PC-3 (cell line): Measurements from ENCODE around the gene ATP5F1E. TPM values are rescaled to one million over a fixed set of nuclear protein-coding genes. Genes with fewer than 3 reads are reported as not detected.

Experiments
- ATAC-seq: fragments of 200-7000 bp; cut with Tn5 transposase; 2 replicates; pipeline ENCODE4 v1.9.1; 2020; ENCODE audit warnings: mild to moderate bottlenecking, moderate library complexity
- BruUV-seq: library from RNA; stranded (reverse); fragments of 400-500 nt; replicated peaks from 2 replicates; lab custom pipeline; 2021; lab: Mats Ljungman, UMichigan
- CTCF ChIA-PET: fragments of 300-600 bp; sonication (Branson Sonifier 250); formaldehyde crosslinking; loops from one replicate; lab custom pipeline; 2022; ENCODE audit warnings: antibody characterized with exemption; lab: Charles Lee
- POLR2A ChIA-PET: fragments of 300-600 bp; sonication (Branson Sonifier 250); formaldehyde crosslinking; loops from one replicate; lab custom pipeline; 2022; ENCODE audit warnings: antibody characterized with exemption; ENCODE audit not compliant: unreplicated experiment; lab: Charles Lee
- DNase-seq: peaks from one replicate; pipeline ENCODE4 v3.0.0-alpha.2; 2015
- H2AFZ ChIP-seq: fragments of 300-600 bp; sonication (generic); 2 replicates; pipeline ENCODE4 v1.6.0; 2016; ENCODE audit warnings: antibody characterized with exemption, low read length
- H3F3A ChIP-seq: fragments of 300-600 bp; sonication (generic); one replicate; pipeline ENCODE4 v1.6.0; 2017; ENCODE audit warnings: antibody characterized with exemption, low read length, control low read depth, mild to moderate bottlenecking; ENCODE audit not compliant: unreplicated experiment
- H3K27ac ChIP-seq: fragments of 300-600 bp; sonication (generic); 2 replicates; pipeline ENCODE4 v1.5.1; 2016; ENCODE audit warnings: mild to moderate bottlenecking, low read length
- H3K27me3 ChIP-seq: fragments of 300-600 bp; sonication (generic); 2 replicates; pipeline ENCODE4 v1.6.1; 2016; ENCODE audit warnings: low read length, mixed read lengths
- H3K36me3 ChIP-seq: fragments of 300-600 bp; sonication (generic); 2 replicates; pipeline ENCODE4 v1.6.1; 2016; ENCODE audit warnings: low read depth, mixed run types, low read length, mixed read lengths
- H3K4me1 ChIP-seq: fragments of 300-600 bp; sonication (generic); 2 replicates; pipeline ENCODE4 v1.5.1; 2016; ENCODE audit warnings: low read length; ENCODE audit not compliant: insufficient read depth
- H3K4me2 ChIP-seq: fragments of 300-600 bp; sonication (generic); 2 replicates; pipeline ENCODE4 v1.6.0; 2016; ENCODE audit warnings: low read length
- H3K4me3 ChIP-seq: fragments of 300-600 bp; sonication (generic); 2 replicates; pipeline ENCODE4 v1.5.1; 2016; ENCODE audit warnings: mild to moderate bottlenecking, low read length, mixed read lengths
- H3K79me2 ChIP-seq: fragments of 300-600 bp; sonication (generic); 2 replicates; pipeline ENCODE4 v1.6.1; 2017; ENCODE audit warnings: low read length, mixed read lengths
- H3K9ac ChIP-seq: fragments of 300-600 bp; sonication (generic); 2 replicates; pipeline ENCODE4 v1.6.0; 2016; ENCODE audit warnings: mild to moderate bottlenecking, low read length
- H3K9me2 ChIP-seq: fragments of 300-600 bp; sonication (generic); replicated peaks from 2 replicates; pipeline ENCODE4 v1.6.1; 2016; ENCODE audit warnings: mixed run types, low read length, mixed read lengths
- H3K9me3 ChIP-seq: fragments of 300-600 bp; sonication (generic); 2 replicates; pipeline ENCODE4 v1.6.1; 2016; ENCODE audit warnings: low read length, mixed read lengths
- H4K20me1 ChIP-seq: fragments of 300-600 bp; sonication (generic); 2 replicates; pipeline ENCODE4 v1.6.1; 2016; ENCODE audit warnings: low read length, mixed read lengths
- EZH2 ChIP-seq: fragments of 300-600 bp; sonication (generic); IDR thresholded peaks from one replicate; pipeline ENCODE4 v1.6.1; 2017; ENCODE audit warnings: antibody characterized with exemption, mild to moderate bottlenecking, low read length; ENCODE audit not compliant: unreplicated experiment
- EZH2phosphoT487 ChIP-seq: fragments of 300-600 bp; sonication (generic); IDR thresholded peaks from 2 replicates; pipeline ENCODE4 v1.6.1; 2018; ENCODE audit warnings: mild to moderate bottlenecking, antibody characterized with exemption, low read length, borderline replicate concordance
- intact Hi-C: fragments of 100-400 bp; cut with micrococcal nuclease; formaldehyde crosslinking; loops from 2 replicates; pipeline ENCODE4 v1.9.0; 2023
- total RNA-seq: library from RNA; depleted of rRNA; stranded (reverse); fragments of >200 nt; gene quantifications from 2 replicates; pipeline ENCODE4 v1.2.3, GENCODE V29; 2014
- TF ChIP-seq, protein P1 (sequence below): fragments of 300-600 bp; sonication (generic); conservative IDR thresholded peaks from 2 replicates; pipeline ENCODE4 v1.5.1; 2017; ENCODE audit warnings: antibody characterized with exemption, low read depth, mild to moderate bottlenecking, low read length

ATP5F1E gene
- total RNA-seq, 1 experiment from 2014 or later = 58.5 TPM

DNA sequence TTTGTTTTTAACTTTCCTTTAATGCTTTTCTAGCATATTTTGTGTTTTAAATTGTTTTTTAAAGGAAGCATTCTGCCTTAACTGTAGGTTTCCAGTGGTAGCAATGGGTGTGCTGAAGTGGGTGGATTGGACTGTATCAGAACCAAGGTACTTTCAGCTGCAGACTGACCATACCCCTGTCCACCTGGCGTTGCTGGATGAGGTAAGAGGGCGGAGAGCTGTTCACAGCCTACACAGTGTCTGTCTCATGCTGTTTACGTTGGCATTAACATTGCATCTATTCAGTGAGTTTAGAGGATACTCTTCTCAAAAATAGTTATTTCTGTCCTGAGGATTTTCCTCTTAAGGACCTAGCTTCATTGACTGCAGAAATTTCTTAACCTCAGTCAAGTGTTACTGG, 39.2 kb downstream of the ATP5F1E start:
- H3K4me3 ChIP-seq = no peak overlapping the region
- H3K9me3 ChIP-seq = no peaks in the 10 kb centered on the region
- H2AFZ ChIP-seq = no peak overlapping the region
- no peaks in the 10 kb centered on the region for H3F3A ChIP-seq
- ChIA-PET CTCF (no interaction called here), POLR2A (no interaction called here)
- peaks cover 90% of the 10 kb centered on the region for H3K36me3 ChIP-seq
- DNase-seq (no peak), ATAC-seq (peak; percentile 27)
- H4K20me1 ChIP-seq = no peaks in the 10 kb centered on the region
- H3K27me3 ChIP-seq = no peaks in the 10 kb centered on the region
- no peaks in the 10 kb centered on the region for H3K9me2 ChIP-seq
- H3K4me2 ChIP-seq = no peak overlapping the region
- H3K9ac ChIP-seq = no peak overlapping the region
- H3K79me2 ChIP-seq = no peaks in the 10 kb centered on the region
- no peak overlapping the region for H3K27ac ChIP-seq
- intact Hi-C loops = loop anchor here (5.0 kb wide), 1 partner anchor 39 kb away; the partner anchor contains the start of gene ATP5F1E
- peaks cover 19% of the 10 kb centered on the region for H3K4me1 ChIP-seq
- no peak for TF ChIP-seq EZH2phosphoT487
- no peak for TF ChIP-seq EZH2
- TF ChIP-seq, protein P1, sequence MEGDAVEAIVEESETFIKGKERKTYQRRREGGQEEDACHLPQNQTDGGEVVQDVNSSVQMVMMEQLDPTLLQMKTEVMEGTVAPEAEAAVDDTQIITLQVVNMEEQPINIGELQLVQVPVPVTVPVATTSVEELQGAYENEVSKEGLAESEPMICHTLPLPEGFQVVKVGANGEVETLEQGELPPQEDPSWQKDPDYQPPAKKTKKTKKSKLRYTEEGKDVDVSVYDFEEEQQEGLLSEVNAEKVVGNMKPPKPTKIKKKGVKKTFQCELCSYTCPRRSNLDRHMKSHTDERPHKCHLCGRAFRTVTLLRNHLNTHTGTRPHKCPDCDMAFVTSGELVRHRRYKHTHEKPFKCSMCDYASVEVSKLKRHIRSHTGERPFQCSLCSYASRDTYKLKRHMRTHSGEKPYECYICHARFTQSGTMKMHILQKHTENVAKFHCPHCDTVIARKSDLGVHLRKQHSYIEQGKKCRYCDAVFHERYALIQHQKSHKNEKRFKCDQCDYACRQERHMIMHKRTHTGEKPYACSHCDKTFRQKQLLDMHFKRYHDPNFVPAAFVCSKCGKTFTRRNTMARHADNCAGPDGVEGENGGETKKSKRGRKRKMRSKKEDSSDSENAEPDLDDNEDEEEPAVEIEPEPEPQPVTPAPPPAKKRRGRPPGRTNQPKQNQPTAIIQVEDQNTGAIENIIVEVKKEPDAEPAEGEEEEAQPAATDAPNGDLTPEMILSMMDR = no peak
- no TSS peak for BruUV-seq

DNA sequence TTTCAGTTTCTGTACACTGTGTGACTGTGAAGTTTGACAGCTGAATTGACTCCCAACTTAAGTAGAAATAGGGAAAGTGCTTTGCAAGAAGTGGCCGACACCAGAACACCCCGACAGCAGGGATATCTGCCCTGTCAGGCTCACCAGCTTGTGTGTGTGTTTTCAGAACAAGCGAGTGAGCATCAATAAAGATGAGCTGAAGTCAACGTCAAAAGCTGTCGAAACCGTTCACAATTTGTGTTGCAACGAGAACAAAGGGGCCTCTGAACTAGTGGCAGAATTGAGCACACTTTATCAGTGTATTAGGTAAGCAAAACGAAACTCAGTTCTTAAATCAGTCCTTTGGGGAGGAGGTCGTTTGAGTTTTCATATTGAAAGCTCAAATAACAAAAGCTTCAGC, 40.4 kb downstream of the ATP5F1E start:
- CTCF ChIA-PET = no interaction called here
- Histone ChIP-seq H3K4me1 (peaks cover 19% of the 10 kb centered on the region), H3K36me3 (peaks cover 93% of the 10 kb centered on the region), H4K20me1 (peaks cover 3% of the 10 kb centered on the region), H3K4me2 (no peak overlapping the region), H3K27me3 (no peaks in the 10 kb centered on the region), H2AFZ (no peak overlapping the region), H3K4me3 (no peak overlapping the region), H3F3A (no peaks in the 10 kb centered on the region), H3K9me3 (no peaks in the 10 kb centered on the region), H3K79me2 (peaks cover 9% of the 10 kb centered on the region), H3K27ac (no peak overlapping the region), H3K9me2 (no peaks in the 10 kb centered on the region), H3K9ac (no peak overlapping the region)
- intact Hi-C loops = loop anchor here (5.0 kb wide), 1 partner anchor 41 kb away; the partner anchor contains the start of gene ATP5F1E
- TF ChIP-seq, protein P1 = no peak
- TF ChIP-seq EZH2 = no peak
- TF ChIP-seq EZH2phosphoT487 = no peak
- DNase-seq = no peak
- no peak for ATAC-seq
- POLR2A ChIA-PET = interaction anchor here (0.7 kb wide), 1 partner anchor 20 kb away, joined by 3 read pairs; no protein-coding TSS in a partner anchor
- BruUV-seq = no TSS peak

DNA sequence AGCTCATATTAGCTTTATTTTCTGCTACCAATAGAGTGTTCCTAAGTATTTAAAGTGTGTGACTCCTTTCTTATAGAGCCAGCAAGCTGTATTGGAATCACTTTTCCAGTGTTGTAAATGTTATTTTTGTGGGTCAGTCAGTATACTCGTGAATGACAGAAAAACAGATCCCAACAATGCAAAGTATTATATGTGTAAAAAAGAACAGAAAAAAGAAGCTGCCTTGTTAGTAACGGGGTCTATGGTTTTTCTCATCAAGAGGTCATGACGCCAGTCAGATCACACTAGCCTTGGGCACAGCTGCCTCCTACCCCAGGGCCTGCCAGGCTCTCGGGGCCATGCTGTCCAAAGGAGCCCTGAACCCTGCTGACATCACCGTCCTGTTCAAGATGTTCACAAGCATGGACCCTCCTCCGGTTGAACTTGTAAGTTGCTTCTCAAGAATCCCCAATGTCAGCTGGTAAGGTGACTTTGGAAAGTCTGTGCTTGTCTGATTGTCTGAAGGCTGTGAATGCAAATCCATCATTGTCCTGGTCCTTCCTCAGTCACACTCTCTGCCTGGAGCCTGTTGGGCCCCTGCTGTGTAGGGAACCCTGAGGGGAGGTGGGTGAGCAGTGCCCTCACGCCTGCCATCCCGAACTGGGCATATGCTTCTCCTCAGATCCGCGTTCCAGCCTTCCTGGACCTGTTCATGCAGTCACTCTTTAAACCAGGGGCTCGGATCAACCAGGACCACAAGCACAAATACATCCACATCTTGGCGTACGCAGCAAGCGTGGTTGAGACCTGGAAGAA, 41.3 kb downstream of the ATP5F1E start:
- DNase-seq = no peak
- no TSS peak for BruUV-seq
- POLR2A ChIA-PET = interaction anchor here (0.6 kb wide), 1 partner anchor 9 kb away, joined by 3 read pairs; no protein-coding TSS in a partner anchor
- Histone ChIP-seq H3K27ac (no peak overlapping the region), H3K4me3 (no peak overlapping the region), H3K9ac (no peak overlapping the region), H3K27me3 (no peaks in the 10 kb centered on the region), H3K9me3 (no peaks in the 10 kb centered on the region), H2AFZ (no peak overlapping the region), H3K4me2 (no peak overlapping the region), H4K20me1 (peaks cover 7% of the 10 kb centered on the region), H3K36me3 (peaks cover 94% of the 10 kb centered on the region), H3K4me1 (peaks cover 15% of the 10 kb centered on the region), H3K9me2 (no peaks in the 10 kb centered on the region), H3K79me2 (peaks cover 18% of the 10 kb centered on the region), H3F3A (no peaks in the 10 kb centered on the region)
- CTCF ChIA-PET = no interaction called here
- ATAC-seq = no peak
- intact Hi-C loops = loop anchor here (5.0 kb wide), 1 partner anchor 41 kb away; the partner anchor contains the start of gene ATP5F1E
- TF ChIP-seq, protein P1 = no peak
- TF ChIP-seq EZH2phosphoT487 (no peak), EZH2 (no peak)
